Esophagus squamous epithelium (tissue), 5 donors: ENCODE results near the gene CELSR1. TPM values are rescaled to one million over a fixed set of nuclear protein-coding genes. Genes with fewer than 3 reads are reported as not detected.

Source experiments
- DNase-seq: peaks from one replicate; lab custom pipeline; 2025; lab: John Stamatoyannopoulos, UW
- H3K27ac ChIP-seq, 4 donors: fragments of 200-600 bp; sonication (generic); one replicate each; pipeline ENCODE4 v1.5.1; 2016 to 2019; ENCODE audit warnings: mild to moderate bottlenecking in 1 of 4
- H3K27me3 ChIP-seq, 4 donors: fragments of 200-600 bp; sonication (generic); 1 replicate in 3 of 4; 2 replicates in 1 of 4; pipeline versions ENCODE4 v1.5.1 to v1.6.0; 2017 to 2021; ENCODE audit warnings: antibody characterized with exemption in 1 of 4
- H3K36me3 ChIP-seq, 3 donors: fragments of 200-600 bp; sonication (generic); one replicate each; pipeline ENCODE4 v1.5.1; 2016 to 2019
- H3K4me1 ChIP-seq, 3 donors: fragments of 200-600 bp; sonication (generic); one replicate each; pipeline ENCODE4 v1.5.1; 2017 to 2019
- H3K4me3 ChIP-seq, 4 donors: fragments of 200-600 bp; sonication (generic); 1 replicate in 3 of 4; 2 replicates in 1 of 4; pipeline ENCODE4 v1.5.1; 2016 to 2019; ENCODE audit warnings: mild to moderate bottlenecking in 2 of 4, moderate library complexity in 1 of 4
- H3K9me3 ChIP-seq, 3 donors: fragments of 200-600 bp; sonication (generic); one replicate each; pipeline ENCODE4 v1.5.1; 2016 to 2019
- POLR2A ChIP-seq, 4 donors: fragments of 450-650 bp; IDR thresholded peaks; one replicate each; pipeline ENCODE4 v1.6.1; 2017; ENCODE audit warnings: antibody characterized with exemption in 4 of 4, mild to moderate bottlenecking in 4 of 4, moderate library complexity in 3 of 4
- WGBS, 2 donors: methylation state at CpG; one replicate each; pipeline ENCODE4 v1.1.5; 2018; 5-methylcytosine and 5-hydroxymethylcytosine counted together
- intact Hi-C: fragments of 100-400 bp; cut with DNase I; formaldehyde crosslinking; loops from one replicate; pipeline ENCODE4 v1.15.0; 2022
- total RNA-seq, 4 donors: library from RNA; depleted of rRNA; stranded (reverse); fragments of >200 nt; gene quantifications; one replicate each; pipeline ENCODE4 v1.1.0, GENCODE V29; 2016
- TF ChIP-seq, protein P1 (sequence below), 6 experiments: fragments of 450-650 bp in 4 of 6; fragments of 200-600 bp in 2 of 6; sonication (generic) in 2 of 6; IDR thresholded peaks; one replicate each; pipeline ENCODE4 v1.5.1; 2016 to 2019; ENCODE audit warnings: antibody characterized with exemption in 6 of 6, mild to moderate bottlenecking in 4 of 6, moderate library complexity in 4 of 6
- donor health status: DM: yes; HTN: yes; CAD: no.

CELSR1 gene
- total RNA-seq, 4 donors from 2014 or later, result 38.7 to 50.6 (median 43.7) TPM

GRCh38 chr22:46513908-46514550 is 23.4 kb downstream of the CELSR1 start:
- peaks cover 0 to 19% (median 0%) of the 10 kb centered on the region in 3 donors for H3K36me3 ChIP-seq
- H3K4me1 ChIP-seq, result peaks cover 19 to 66% (median 24%) of the 10 kb centered on the region in 3 donors
- no peaks in the 10 kb centered on the region for H3K9me3 ChIP-seq
- no peak for DNase-seq
- 64 to 66% methylated on average over 9 to 12 of the region's 16 CpGs for WGBS, 2 donors
- H3K27ac ChIP-seq, result peak overlapping the region; percentile 81 to 86 (median 83)
- intact Hi-C loops, result no loop called here
- no peaks in the 10 kb centered on the region for H3K27me3 ChIP-seq
- peak overlapping the region in 2 of 4 donors; percentile 12 to 21 for H3K4me3 ChIP-seq
- no peak for TF ChIP-seq POLR2A (IDR thresholded peaks at IDR 0.05)
- TF ChIP-seq, protein P1, sequence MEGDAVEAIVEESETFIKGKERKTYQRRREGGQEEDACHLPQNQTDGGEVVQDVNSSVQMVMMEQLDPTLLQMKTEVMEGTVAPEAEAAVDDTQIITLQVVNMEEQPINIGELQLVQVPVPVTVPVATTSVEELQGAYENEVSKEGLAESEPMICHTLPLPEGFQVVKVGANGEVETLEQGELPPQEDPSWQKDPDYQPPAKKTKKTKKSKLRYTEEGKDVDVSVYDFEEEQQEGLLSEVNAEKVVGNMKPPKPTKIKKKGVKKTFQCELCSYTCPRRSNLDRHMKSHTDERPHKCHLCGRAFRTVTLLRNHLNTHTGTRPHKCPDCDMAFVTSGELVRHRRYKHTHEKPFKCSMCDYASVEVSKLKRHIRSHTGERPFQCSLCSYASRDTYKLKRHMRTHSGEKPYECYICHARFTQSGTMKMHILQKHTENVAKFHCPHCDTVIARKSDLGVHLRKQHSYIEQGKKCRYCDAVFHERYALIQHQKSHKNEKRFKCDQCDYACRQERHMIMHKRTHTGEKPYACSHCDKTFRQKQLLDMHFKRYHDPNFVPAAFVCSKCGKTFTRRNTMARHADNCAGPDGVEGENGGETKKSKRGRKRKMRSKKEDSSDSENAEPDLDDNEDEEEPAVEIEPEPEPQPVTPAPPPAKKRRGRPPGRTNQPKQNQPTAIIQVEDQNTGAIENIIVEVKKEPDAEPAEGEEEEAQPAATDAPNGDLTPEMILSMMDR (IDR thresholded peaks at IDR 0.05), result no peak

DNA sequence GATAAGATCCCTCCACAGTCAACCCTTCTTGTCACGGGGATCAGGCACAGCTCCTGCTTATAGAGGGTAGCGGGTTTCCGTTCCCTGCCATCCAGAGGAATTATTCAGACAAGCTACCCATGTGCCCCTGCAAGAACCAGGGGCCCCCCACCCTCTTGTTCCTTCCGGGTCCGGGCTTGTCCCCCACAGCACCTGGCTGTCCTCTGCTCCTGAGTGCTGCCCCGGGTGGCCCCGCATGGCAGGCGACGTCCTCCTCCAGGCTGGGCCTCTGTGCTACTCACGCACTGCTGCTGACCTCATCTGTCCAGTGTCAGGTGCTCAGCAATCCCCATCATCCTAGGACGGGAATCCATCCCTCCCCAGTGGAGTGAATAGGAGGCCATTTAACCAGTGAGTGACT is 24.7 kb downstream of the CELSR1 start:
- intact Hi-C loops, result no loop called here
- 86 to 93% methylated on average over 10 of the region's 11 CpGs for WGBS, 2 donors
- Histone ChIP-seq H3K27me3 (peaks cover 0 to 8% (median 0%) of the 10 kb centered on the region in 4 donors), H3K36me3 (peaks cover 0 to 8% (median 0%) of the 10 kb centered on the region in 3 donors), H3K9me3 (no peaks in the 10 kb centered on the region), H3K4me3 (no peak overlapping the region), H3K4me1 (peaks cover 23 to 71% (median 24%) of the 10 kb centered on the region in 3 donors), H3K27ac (peak overlapping the region in 3 of 4 donors; percentile 82 to 86 (median 84))
- TF ChIP-seq POLR2A (IDR thresholded peaks at IDR 0.05), result no peak
- TF ChIP-seq, protein P1 (IDR thresholded peaks at IDR 0.05), result no peak
- DNase-seq, result no peak

DNA sequence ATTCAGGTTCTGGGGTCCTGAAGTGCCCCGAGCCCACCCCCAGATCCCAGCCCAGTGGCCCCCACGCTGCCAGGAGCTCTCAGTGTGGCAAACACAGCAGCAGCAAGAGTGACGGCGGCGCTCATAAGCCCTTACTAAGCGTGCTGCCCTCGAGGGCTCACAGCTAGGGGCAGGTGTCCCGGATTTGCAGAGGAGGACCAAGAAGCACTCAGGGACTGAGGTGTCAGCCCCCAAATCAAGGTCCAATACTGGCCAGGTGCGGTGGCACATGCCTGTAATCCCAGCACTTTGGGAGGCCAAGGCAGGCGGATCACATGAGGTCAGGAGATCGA is 25.4 kb downstream of the CELSR1 start:
- Histone ChIP-seq H3K9me3 (no peaks in the 10 kb centered on the region), H3K27me3 (peaks cover 0 to 12% (median 0%) of the 10 kb centered on the region in 4 donors), H3K36me3 (peaks cover 0 to 2% (median 0%) of the 10 kb centered on the region in 3 donors), H3K4me3 (no peak overlapping the region), H3K4me1 (peaks cover 23 to 78% (median 24%) of the 10 kb centered on the region in 3 donors), H3K27ac (peak overlapping the region in 3 of 4 donors; percentile 50 to 61 (median 58))
- WGBS, 2 donors, result 64 to 66% methylated on average over 5 of the region's 11 CpGs
- TF ChIP-seq POLR2A (IDR thresholded peaks at IDR 0.05), result no peak
- TF ChIP-seq, protein P1 (IDR thresholded peaks at IDR 0.05), result no peak
- no peak for DNase-seq
- intact Hi-C loops, result no loop called here

- H3K36me3 ChIP-seq, result no peaks in the 10 kb centered on the region
- H3K27me3 ChIP-seq, result peaks cover 0 to 12% (median 0%) of the 10 kb centered on the region in 4 donors
- no peak for DNase-seq
- 63 to 69% methylated on average over 9 to 10 of the region's 20 CpGs for WGBS, 2 donors
- H3K27ac ChIP-seq, result peak overlapping the region in 3 of 4 donors; percentile 50 to 61 (median 58)
- H3K4me1 ChIP-seq, result peaks cover 23 to 78% (median 24%) of the 10 kb centered on the region in 3 donors
- intact Hi-C loops, result no loop called here
- H3K4me3 ChIP-seq, result no peak overlapping the region
- H3K9me3 ChIP-seq, result no peaks in the 10 kb centered on the region
- TF ChIP-seq, protein P1 (IDR thresholded peaks at IDR 0.05), result no peak
These were observed 26.0 kb downstream of the CELSR1 start for GRCh38 chr22:46511151-46512038.
